ENCODE measurements around the gene SLC22A23.

Gene SLC22A23

DNA sequence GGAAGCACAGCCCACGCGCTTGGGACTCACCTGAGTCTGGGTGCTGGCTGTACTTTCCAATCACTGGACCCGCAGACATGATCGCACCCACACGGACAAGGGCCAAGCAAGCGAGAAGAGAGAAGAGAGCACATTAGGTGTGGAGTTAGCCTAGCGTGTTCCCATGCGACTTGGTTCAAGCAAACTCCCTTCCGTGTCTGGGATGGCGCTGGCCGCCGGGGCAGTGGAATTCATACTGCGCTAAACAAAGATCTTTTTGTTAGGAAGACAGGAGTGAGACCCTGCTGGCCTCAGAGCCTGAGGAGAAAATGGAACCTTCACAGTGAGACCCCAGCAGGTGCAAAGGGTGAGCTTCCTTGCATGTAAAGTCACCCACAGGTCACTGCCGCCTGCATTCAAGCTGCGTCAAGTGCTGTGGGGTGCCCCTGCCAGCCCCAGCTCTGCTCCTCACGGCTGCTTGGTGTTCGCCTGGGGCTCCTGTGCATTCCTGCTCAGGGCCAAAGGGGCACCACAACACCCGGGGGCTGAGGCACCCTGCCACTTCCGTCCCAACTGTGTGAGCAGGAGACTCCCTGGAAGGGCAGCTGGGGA is 171.7 kb downstream of the SLC22A23 start:
- TF ChIP-seq FOXM1 (IDR thresholded peaks at IDR 0.05; ENCODE audit: borderline replicate concordance) (no peak), NFRKB (IDR thresholded peaks at IDR 0.05) (no peak), TARDBP (IDR thresholded peaks at IDR 0.05) (no peak), L3MBTL2 (conservative IDR thresholded peaks at IDR 0.05) (no peak), ELF4 (IDR thresholded peaks at IDR 0.05) (no peak), ARNT (IDR thresholded peaks at IDR 0.05) (no peak), LEF1 (IDR thresholded peaks at IDR 0.05; ENCODE audit: borderline replicate concordance) (no peak), ZNF384 (IDR thresholded peaks at IDR 0.05) (no peak), CTBP1 (IDR thresholded peaks at IDR 0.05; ENCODE audit: borderline replicate concordance) (no peak), SP1 (IDR thresholded peaks at IDR 0.05) (no peak), HDGF (IDR thresholded peaks at IDR 0.05; ENCODE audit: borderline replicate concordance) (no peak)
- TF ChIP-seq, protein P1, sequence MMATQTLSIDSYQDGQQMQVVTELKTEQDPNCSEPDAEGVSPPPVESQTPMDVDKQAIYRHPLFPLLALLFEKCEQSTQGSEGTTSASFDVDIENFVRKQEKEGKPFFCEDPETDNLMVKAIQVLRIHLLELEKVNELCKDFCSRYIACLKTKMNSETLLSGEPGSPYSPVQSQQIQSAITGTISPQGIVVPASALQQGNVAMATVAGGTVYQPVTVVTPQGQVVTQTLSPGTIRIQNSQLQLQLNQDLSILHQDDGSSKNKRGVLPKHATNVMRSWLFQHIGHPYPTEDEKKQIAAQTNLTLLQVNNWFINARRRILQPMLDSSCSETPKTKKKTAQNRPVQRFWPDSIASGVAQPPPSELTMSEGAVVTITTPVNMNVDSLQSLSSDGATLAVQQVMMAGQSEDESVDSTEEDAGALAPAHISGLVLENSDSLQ (IDR thresholded peaks at IDR 0.05), result no peak
- CTCF ChIA-PET, result no interaction called here
- DNase-seq (ENCODE audit: extremely low spot score), result no peak
- POLR2A ChIA-PET, result no interaction called here

DNA sequence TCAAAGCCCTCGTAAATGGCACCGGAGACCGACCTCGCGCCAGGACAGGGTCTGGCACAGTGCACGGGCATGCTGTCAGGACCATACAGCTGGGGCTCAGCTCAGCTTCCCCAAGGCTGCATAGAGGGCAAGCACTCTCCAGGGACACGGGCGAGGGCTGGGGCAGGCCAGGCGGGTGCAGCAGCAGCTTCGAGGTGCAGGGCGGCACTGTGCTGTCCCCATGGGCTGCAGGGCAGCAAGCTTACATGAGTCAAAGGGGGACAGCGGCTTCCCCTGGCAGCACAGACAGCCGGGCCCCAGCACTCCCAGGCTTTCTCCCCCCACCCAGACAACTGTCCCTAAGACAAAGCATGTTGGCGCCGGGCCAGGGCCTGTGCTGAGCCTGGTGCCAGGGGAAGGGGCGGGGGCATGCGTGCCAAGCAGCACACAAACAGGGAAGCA is 172.4 kb downstream of the SLC22A23 start:
- CTCF ChIA-PET, result no interaction called here
- no peak for TF ChIP-seq LEF1 (IDR thresholded peaks at IDR 0.05; ENCODE audit: borderline replicate concordance)
- TF ChIP-seq ZNF384 (IDR thresholded peaks at IDR 0.05), result no peak
- no peak for TF ChIP-seq BHLHE40 (IDR thresholded peaks at IDR 0.05; ENCODE audit: borderline replicate concordance)
- no peak for TF ChIP-seq FOXA1 (IDR thresholded peaks at IDR 0.05)
- no peak for TF ChIP-seq SUZ12 (IDR thresholded peaks at IDR 0.05)
- no peak for TF ChIP-seq SP1 (IDR thresholded peaks at IDR 0.05)
- no peak for TF ChIP-seq L3MBTL2 (conservative IDR thresholded peaks at IDR 0.05)
- TF ChIP-seq TARDBP (IDR thresholded peaks at IDR 0.05), result no peak
- TF ChIP-seq ARNT (IDR thresholded peaks at IDR 0.05), result no peak
- TF ChIP-seq ELF4 (IDR thresholded peaks at IDR 0.05), result no peak
- TF ChIP-seq CTBP1 (IDR thresholded peaks at IDR 0.05; ENCODE audit: borderline replicate concordance), result no peak
- TF ChIP-seq NFRKB (IDR thresholded peaks at IDR 0.05), result no peak
- no peak for TF ChIP-seq HDGF (IDR thresholded peaks at IDR 0.05; ENCODE audit: borderline replicate concordance)
- no peak for TF ChIP-seq FOXK2 (IDR thresholded peaks at IDR 0.05)
- no peak for TF ChIP-seq FOXM1 (IDR thresholded peaks at IDR 0.05; ENCODE audit: borderline replicate concordance)
- TF ChIP-seq, protein P1 (IDR thresholded peaks at IDR 0.05), result no peak
- POLR2A ChIA-PET, result no interaction called here
- no peak for DNase-seq (ENCODE audit: extremely low spot score)

DNA sequence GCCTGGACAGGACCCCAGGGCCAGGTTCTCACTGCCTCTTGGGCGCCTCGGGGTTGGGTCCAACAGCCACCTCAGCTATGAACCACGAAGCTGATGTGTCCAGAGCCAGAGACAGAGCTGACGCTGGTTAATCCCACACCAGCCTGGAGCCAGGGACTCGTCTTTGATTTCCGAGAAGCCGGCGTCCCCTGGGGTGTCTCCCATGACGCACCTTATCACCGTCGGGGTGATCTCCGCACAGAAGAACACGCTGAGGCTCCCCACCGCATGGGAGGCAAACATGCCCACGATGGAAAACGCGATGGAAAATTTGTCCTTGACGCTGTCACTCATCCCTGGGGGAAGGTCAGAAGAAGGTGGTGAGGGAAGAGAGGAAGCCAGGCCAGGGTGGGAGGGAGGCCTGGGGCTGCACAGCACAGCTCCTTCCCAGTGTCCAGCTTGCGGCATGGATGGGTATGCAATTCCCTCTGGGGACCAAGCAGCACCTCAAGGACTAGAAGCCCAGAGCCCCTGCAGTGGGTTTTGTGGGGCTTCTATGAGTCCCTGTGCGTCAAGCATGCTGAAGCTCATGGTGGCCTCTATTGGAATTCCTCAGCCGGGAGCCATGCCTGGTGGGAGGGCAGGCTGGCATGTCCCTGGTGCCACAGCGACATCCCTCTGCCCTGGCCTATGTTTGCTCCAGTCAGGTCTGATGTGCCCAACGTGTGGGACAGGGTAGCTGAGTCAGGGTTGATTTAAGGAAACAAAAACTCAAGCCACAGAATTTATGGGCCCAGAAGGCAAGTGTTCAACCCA is 173.0 kb downstream of the SLC22A23 start:
- no peak for TF ChIP-seq CTBP1 (IDR thresholded peaks at IDR 0.05; ENCODE audit: borderline replicate concordance)
- ChIA-PET POLR2A (interaction anchor here (0.6 kb wide), 1 partner anchor 735 kb away, joined by 3 read pairs; no protein-coding TSS in a partner anchor), CTCF (no interaction called here)
- DNase-seq (ENCODE audit: extremely low spot score), result no peak

DNA sequence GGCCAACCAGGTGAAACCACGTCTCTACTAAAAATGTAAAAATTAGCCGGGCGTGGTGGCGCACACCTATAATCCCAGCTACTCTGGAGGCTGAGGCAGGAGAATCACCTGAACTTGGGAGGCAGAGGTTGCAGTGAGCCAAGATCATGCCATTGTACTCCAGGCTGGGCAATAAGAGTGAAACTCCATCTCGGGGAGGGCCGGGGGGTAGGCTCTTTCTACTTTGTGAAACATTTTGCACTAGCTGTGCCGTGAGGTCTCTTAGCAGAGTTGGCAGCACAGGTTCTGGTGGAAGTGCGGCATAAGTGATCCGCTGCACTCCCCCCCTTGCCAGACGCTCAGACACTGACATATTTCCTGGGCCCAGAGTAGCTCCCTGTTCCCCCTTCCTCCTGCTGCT is 173.6 kb downstream of the SLC22A23 start:
- ChIA-PET CTCF (no interaction called here), POLR2A (interaction anchor here (0.6 kb wide), 1 partner anchor 736 kb away, joined by 3 read pairs; no protein-coding TSS in a partner anchor)
- TF ChIP-seq HDGF (IDR thresholded peaks at IDR 0.05; ENCODE audit: borderline replicate concordance), result no peak
- no peak for TF ChIP-seq SP1 (IDR thresholded peaks at IDR 0.05)
- no peak for TF ChIP-seq L3MBTL2 (conservative IDR thresholded peaks at IDR 0.05)
- TF ChIP-seq ZNF384 (IDR thresholded peaks at IDR 0.05), result no peak
- TF ChIP-seq LEF1 (IDR thresholded peaks at IDR 0.05; ENCODE audit: borderline replicate concordance), result no peak
- TF ChIP-seq ELF4 (IDR thresholded peaks at IDR 0.05), result no peak
- DNase-seq (ENCODE audit: extremely low spot score), result no peak

DNA sequence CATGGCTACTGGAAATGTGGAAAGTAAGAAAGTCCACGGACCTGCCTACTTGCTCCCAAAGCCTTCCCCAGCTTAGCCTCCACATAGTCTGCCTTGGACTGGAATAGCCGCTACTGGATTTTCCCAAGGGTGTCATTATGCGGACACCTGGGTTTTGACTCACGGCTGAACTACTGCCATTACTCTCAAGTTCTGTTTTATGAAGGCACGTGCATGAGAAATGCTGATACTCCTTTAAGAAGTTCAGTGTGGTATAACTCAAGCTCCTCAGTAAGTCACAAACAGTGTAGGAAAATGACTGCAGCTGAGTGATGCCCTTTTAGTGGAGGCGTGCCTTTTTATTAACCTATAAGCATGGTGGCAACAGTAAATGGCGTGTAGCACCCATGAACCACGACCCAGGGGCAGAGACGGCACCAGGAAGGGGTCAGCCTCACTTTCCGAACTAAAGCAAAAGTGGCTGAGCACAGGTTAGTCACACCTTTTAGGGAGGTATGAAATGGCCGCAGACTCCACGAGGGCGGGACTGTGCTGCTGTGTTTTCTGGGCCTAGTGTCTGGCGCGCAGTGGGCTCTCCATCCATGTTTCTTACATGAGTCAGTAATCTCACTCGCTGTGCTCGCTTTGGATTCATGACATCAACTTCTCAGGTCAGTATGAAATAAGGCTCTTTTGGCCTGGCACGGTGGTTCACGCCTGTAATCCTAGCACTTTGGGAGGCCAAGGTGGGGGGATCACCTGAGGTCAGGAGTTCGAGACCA is 174.2 kb downstream of the SLC22A23 start:
- no peak for TF ChIP-seq ELF4 (IDR thresholded peaks at IDR 0.05)
- TF ChIP-seq L3MBTL2 (conservative IDR thresholded peaks at IDR 0.05), result no peak
- TF ChIP-seq, protein P1 (IDR thresholded peaks at IDR 0.05), result no peak
- TF ChIP-seq ARNT (IDR thresholded peaks at IDR 0.05), result no peak
- CTCF ChIA-PET, result no interaction called here
- POLR2A ChIA-PET, result interaction anchor here (0.8 kb wide), 1 partner anchor 23 kb away, joined by 3 read pairs; no protein-coding TSS in a partner anchor
- DNase-seq (ENCODE audit: extremely low spot score), result no peak

Data from HEK293T (cell line).